HepG2 (cell line): Measurements from ENCODE around the gene FAM118B. TPM values are rescaled to one million over a fixed set of nuclear protein-coding genes. Genes with fewer than 3 reads are reported as not detected.

Experiments used
- ATAC-seq: fragments of 200-7000 bp; cut with Tn5 transposase; 3 replicates; pipeline ENCODE4 v1.9.1; 2020; ENCODE audit warnings: mild to moderate bottlenecking, moderate library complexity
- BruUV-seq: library from RNA; stranded (reverse); fragments of 400-500 nt; replicated peaks from 2 replicates; lab custom pipeline; 2021; lab: Mats Ljungman, UMichigan
- CTCF ChIA-PET: fragments of 300-600 bp; formaldehyde crosslinking; extraction: SDS; loops from one replicate; lab custom pipeline; 2021; ENCODE audit warnings: low total read pairs, inconsistent platforms, low intra/inter-chr PET ratio; lab: Yijun Ruan, JAX
- POLR2A ChIA-PET: fragments of 350-600 bp; sonication (Branson Sonifier 250); formaldehyde crosslinking; loops from one replicate; lab custom pipeline; 2020; ENCODE audit warnings: antibody characterized with exemption, inconsistent platforms; lab: Yijun Ruan, JAX
- DNase-seq: peaks from one replicate; pipeline ENCODE4 v3.0.0-alpha.2; 2015; ENCODE audit warnings: low spot score
- FAIRE-seq: peaks from 3 replicates; lab custom pipeline; 2011; peaks lifted over from hg19 to GRCh38; lab: Jason Lieb, UNC
- H2AFZ ChIP-seq: one replicate; pipeline ENCODE4 v1.6.1; 2011; ENCODE audit warnings: low read length, inconsistent platforms
- H3K27ac ChIP-seq: fragments of 300-600 bp; 3 replicates; pipeline ENCODE4 v1.8.0; 2011; ENCODE audit warnings: mixed run types, mild to moderate bottlenecking, mixed read lengths, low read length, inconsistent platforms; ENCODE audit not compliant: insufficient read depth; ENCODE audit errors: extremely low read length
- H3K27me3 ChIP-seq, 2 experiments: fragments of 200-600 bp in 1 of 2; 2 replicates in 1 of 2; 3 replicates in 1 of 2; pipeline versions ENCODE4 v1.6.0 to v1.8.0; 2011; ENCODE audit warnings: low read length in 2 of 2, mild to moderate bottlenecking in 2 of 2, moderate library complexity in 2 of 2, inconsistent platforms in 1 of 2; ENCODE audit not compliant: insufficient read depth in 2 of 2, control insufficient read depth in 1 of 2
- H3K36me3 ChIP-seq, 2 experiments: fragments of 200-600 bp in 1 of 2; replicated peaks in 1 of 2; 2 replicates in 1 of 2; 3 replicates in 1 of 2; pipeline versions ENCODE4 v1.5.1 to v1.8.0; 2011; ENCODE audit warnings: low read length in 2 of 2, inconsistent platforms in 1 of 2; ENCODE audit not compliant: insufficient read depth in 2 of 2, control insufficient read depth in 1 of 2
- H3K4me1 ChIP-seq: 2 replicates; pipeline ENCODE4 v1.5.1; 2012; ENCODE audit warnings: low read length, inconsistent platforms; ENCODE audit not compliant: insufficient read depth
- H3K4me2 ChIP-seq: 2 replicates; pipeline ENCODE4 v1.6.0; 2011; ENCODE audit warnings: low read depth, low read length, inconsistent platforms
- H3K4me3 ChIP-seq, 3 experiments: fragments of 200-600 bp in 1 of 3; sonication (generic), shearing (Covaris generic) in 1 of 3; replicated peaks in 1 of 3; 2 replicates each; pipeline ENCODE4 v1.5.1; 2011 to 2016; ENCODE audit warnings: low read length in 3 of 3, inconsistent platforms in 2 of 3, low read depth in 2 of 3, mild to moderate bottlenecking in 2 of 3, control low read depth in 1 of 3, mixed read lengths in 1 of 3; ENCODE audit not compliant: insufficient read depth in 1 of 3
- H3K79me2 ChIP-seq: one replicate; pipeline ENCODE4 v1.6.1; 2011; ENCODE audit warnings: low read length, inconsistent platforms; ENCODE audit not compliant: insufficient read depth
- H3K9ac ChIP-seq: 2 replicates; pipeline ENCODE4 v1.6.0; 2011; ENCODE audit warnings: mild to moderate bottlenecking, low read depth, low read length, inconsistent platforms; ENCODE audit not compliant: insufficient read depth
- H3K9me3 ChIP-seq: 2 replicates; pipeline ENCODE4 v1.5.1; 2012; ENCODE audit warnings: mild to moderate bottlenecking, low read length
- H4K20me1 ChIP-seq: 2 replicates; pipeline ENCODE4 v1.6.0; 2011; ENCODE audit warnings: inconsistent platforms, mild to moderate bottlenecking, low read length, moderate library complexity; ENCODE audit not compliant: insufficient read depth
- ATF7-NPFF ChIP-seq: sonication (generic); formaldehyde crosslinking; IDR thresholded peaks from 2 replicates; pipeline ENCODE4 v1.8.1; 2023; ENCODE audit warnings: mild to moderate bottlenecking, low read depth, missing genetic modification reagents, moderate library complexity
- FOSL2 ChIP-seq: sonication (generic); formaldehyde crosslinking; IDR thresholded peaks from 2 replicates; pipeline ENCODE4 v1.4.0; 2020; ENCODE audit warnings: missing genetic modification reagents
- KDM2A ChIP-seq: sonication (generic); formaldehyde crosslinking; IDR thresholded peaks from 2 replicates; pipeline ENCODE4 v1.4.0; 2020; ENCODE audit warnings: low read depth, missing genetic modification reagents, borderline replicate concordance
- MAZ ChIP-seq, 2 experiments: sonication (generic) in 1 of 2; formaldehyde crosslinking in 1 of 2; IDR thresholded peaks; 2 replicates each; pipeline versions ENCODE4 v1.5.0 to v1.6.1; 2012 to 2020; ENCODE audit warnings: low read depth in 2 of 2, mild to moderate bottlenecking in 2 of 2, borderline replicate concordance in 1 of 2, improper control_type of control experiment in 1 of 2, low read length in 1 of 2, missing genetic modification reagents in 1 of 2, moderate library complexity in 1 of 2
- RAD21 ChIP-seq: fragments of 450-650 bp; formaldehyde crosslinking; IDR thresholded peaks from 2 replicates; pipeline ENCODE4 v1.5.0; 2020; ENCODE audit warnings: mild to moderate bottlenecking
- SALL1 ChIP-seq: sonication (generic); formaldehyde crosslinking; IDR thresholded peaks from 2 replicates; pipeline ENCODE4 v1.8.0; 2022; ENCODE audit warnings: mild to moderate bottlenecking, missing genetic modification reagents
- SIX4 ChIP-seq: sonication (generic); formaldehyde crosslinking; IDR thresholded peaks from 2 replicates; pipeline ENCODE4 v1.4.0; 2020; ENCODE audit warnings: missing genetic modification reagents
- SMC3 ChIP-seq: IDR thresholded peaks from 2 replicates; pipeline ENCODE4 v1.6.1; 2011; ENCODE audit warnings: low read length, improper control_type of control experiment
- STAG1 ChIP-seq: sonication (generic); formaldehyde crosslinking; IDR thresholded peaks from 2 replicates; pipeline ENCODE4 v1.4.0; 2020; ENCODE audit warnings: missing genetic modification reagents
- TBX2 ChIP-seq: sonication (generic); formaldehyde crosslinking; IDR thresholded peaks from 2 replicates; pipeline ENCODE4 v1.5.0; 2020; ENCODE audit warnings: missing genetic modification reagents, mild to moderate bottlenecking, borderline replicate concordance
- XRCC5 ChIP-seq: fragments of 200-400 bp; formaldehyde crosslinking; optimal IDR thresholded peaks from 2 replicates; pipeline ENCODE3; 2017; ENCODE audit warnings: mild to moderate bottlenecking, low read length
- ZFY ChIP-seq: sonication (generic); formaldehyde crosslinking; IDR thresholded peaks from 2 replicates; pipeline ENCODE4 v1.4.0; 2020; ENCODE audit warnings: missing genetic modification reagents
- ZNF121 ChIP-seq: sonication (generic); formaldehyde crosslinking; IDR thresholded peaks from 2 replicates; pipeline ENCODE4 v1.5.0; 2020; ENCODE audit warnings: mild to moderate bottlenecking, missing genetic modification reagents
- ZNF251 ChIP-seq: sonication (generic); formaldehyde crosslinking; IDR thresholded peaks from 2 replicates; pipeline ENCODE4 v1.9.0; 2021; ENCODE audit warnings: mild to moderate bottlenecking, missing genetic modification reagents
- ZNF619 ChIP-seq: sonication (generic); formaldehyde crosslinking; IDR thresholded peaks from 2 replicates; pipeline ENCODE4 v1.4.0; 2020; ENCODE audit warnings: mild to moderate bottlenecking, missing genetic modification reagents
- ZNF788 ChIP-seq: sonication (generic); formaldehyde crosslinking; IDR thresholded peaks from 2 replicates; pipeline ENCODE4 v1.5.0; 2020; ENCODE audit warnings: mild to moderate bottlenecking, missing genetic modification reagents, borderline replicate concordance
- WGBS: methylation state at CpG from one replicate; pipeline ENCODE4 v1.1.6; 2017; ENCODE audit warnings: low lambda C conversion rate; 5-methylcytosine and 5-hydroxymethylcytosine counted together
- in situ Hi-C: cut with HindIII; loops from 2 replicates; pipeline ENCODE4 v1.10.0; 2017; ENCODE audit warnings: low pct_unique_long_range_greater_than_20kb; ENCODE audit not compliant: extremely low pct_ligation_motif_present
- intact Hi-C: fragments of 100-400 bp; cut with micrococcal nuclease; formaldehyde crosslinking; loops from one replicate; pipeline ENCODE4 v1.10.0; 2022; ENCODE audit not compliant: unreplicated experiment
- polyA plus RNA-seq, 8 experiments: library from polyadenylated mRNA; depleted of rRNA in 3 of 8; stranded (reverse) in 7 of 8; unstranded in 1 of 8; fragments of >200 nt; fragmentation: Illumina TruSeq in 4 of 8; extraction: Trizol in 4 of 8; gene quantifications; 2 replicates each; pipeline versions ENCODE4 v1.2.1 to v1.2.3, GENCODE V29; 2011 to 2016; ENCODE audit warnings: low read depth in 4 of 8, missing spikeins in 1 of 8, mixed read lengths in 1 of 8; ENCODE audit not compliant: insufficient read depth in 1 of 8
- total RNA-seq, 5 experiments: library from RNA; depleted of rRNA; stranded (reverse); fragments of >200 nt; fragmentation: Illumina TruSeq; extraction: Trizol; gene quantifications; 2 replicates each; pipeline ENCODE4 v1.2.3, GENCODE V29; 2016; ENCODE audit warnings: low read depth in 1 of 5
- TF ChIP-seq, protein P1 (sequence below): sonication (generic); formaldehyde crosslinking; IDR thresholded peaks from 2 replicates; pipeline ENCODE4 v1.4.0; 2020; ENCODE audit warnings: missing genetic modification reagents
- TF ChIP-seq, protein P2 (sequence below): sonication (generic); IDR thresholded peaks from 2 replicates; pipeline ENCODE4 v1.6.1; 2016; ENCODE audit warnings: low read depth, borderline replicate concordance
- TF ChIP-seq, protein P3 (sequence below): sonication (generic); formaldehyde crosslinking; IDR thresholded peaks from 2 replicates; pipeline ENCODE4 v1.5.0; 2020; ENCODE audit warnings: mild to moderate bottlenecking, missing genetic modification reagents, moderate library complexity

The FAM118B gene
- total and polyA plus RNA-seq, 2 of the 13 experiments (the other 11 are each of a cell fraction or from before 2014, with no cell fraction given): 10.2 to 25.7 TPM

GRCh38 chr11:126310200-126310991 is 98.8 kb downstream of the FAM118B start:
- ChIA-PET POLR2A (interaction anchor here (0.7 to 0.9 kb wide), 2 partner anchors 47 to 170 kb away, joined by 3 read pairs; no protein-coding TSS in a partner anchor), CTCF (interaction anchor here (0.6 to 1.6 kb wide), 5 partner anchors 49 to 388 kb away, joined by 3 to 13 read pairs (median 3); no protein-coding TSS in a partner anchor)
- peaks cover 0 to 17% of the 10 kb centered on the region in 2 experiments; a peak in 3 of 5 replicates for H3K36me3 ChIP-seq
- no peaks in the 10 kb centered on the region for H4K20me1 ChIP-seq
- no peak overlapping the region for H3K9ac ChIP-seq
- no peak overlapping the region for H2AFZ ChIP-seq
- H3K27me3 ChIP-seq: no peaks in the 10 kb centered on the region
- ATAC-seq (peak; percentile 98), FAIRE-seq (peak; percentile 36), DNase-seq (peak; percentile 63)
- H3K4me3 ChIP-seq: no peak overlapping the region
- H3K9me3 ChIP-seq: no peaks in the 10 kb centered on the region
- H3K4me2 ChIP-seq: no peak overlapping the region
- H3K4me1 ChIP-seq: no peaks in the 10 kb centered on the region
- H3K27ac ChIP-seq: no peak overlapping the region
- no TSS peak for BruUV-seq
- H3K79me2 ChIP-seq: no peaks in the 10 kb centered on the region
- intact Hi-C loops: loop anchor here (1.0 to 2.0 kb wide), 3 partner anchors 46 to 170 kb away; no protein-coding TSS in a partner anchor
- WGBS: 66% methylated on average over 12 of the region's 12 CpGs
- in situ Hi-C loops: no loop called here
- TF ChIP-seq XRCC5 (peak; percentile 49), ZNF788 (CRISPR knock-in tag) (peak; percentile 40; the same call in 1 of the 2 replicates), ZNF619 (CRISPR knock-in tag) (no peak), ZNF121 (CRISPR knock-in tag) (peak; percentile 52; the same call in 1 of the 2 replicates), KDM2A (0 out of 2 replicates have a peak, but pooled peaks have one; percentile 35), MAZ (IDR thresholded peaks at IDR 0.05; ENCODE audit: borderline replicate concordance, low read depth, low read length) (no peak), MAZ (CRISPR knock-in tag; IDR thresholded peaks at IDR 0.05; ENCODE audit: low read depth) (peak; percentile 69; the same call in 1 of the 2 replicates), SALL1 (CRISPR knock-in tag) (peak; percentile 10; the same call in 1 of the 2 replicates), FOSL2 (peak; percentile 25; the same call in 1 of the 2 replicates), ATF7-NPFF (CRISPR knock-in tag) (no peak), SMC3 (peak; percentile 77), STAG1 (CRISPR knock-in tag) (peak; percentile 92), TBX2 (CRISPR knock-in tag) (peak; percentile 14; the same call in 1 of the 2 replicates), SIX4 (no peak), RAD21 (CRISPR knock-in tag) (peak; percentile 92), ZFY (CRISPR knock-in tag) (0 out of 2 replicates have a peak, but pooled peaks have one; percentile 20), ZNF251 (CRISPR knock-in tag) (no peak)
- TF ChIP-seq, protein P1, sequence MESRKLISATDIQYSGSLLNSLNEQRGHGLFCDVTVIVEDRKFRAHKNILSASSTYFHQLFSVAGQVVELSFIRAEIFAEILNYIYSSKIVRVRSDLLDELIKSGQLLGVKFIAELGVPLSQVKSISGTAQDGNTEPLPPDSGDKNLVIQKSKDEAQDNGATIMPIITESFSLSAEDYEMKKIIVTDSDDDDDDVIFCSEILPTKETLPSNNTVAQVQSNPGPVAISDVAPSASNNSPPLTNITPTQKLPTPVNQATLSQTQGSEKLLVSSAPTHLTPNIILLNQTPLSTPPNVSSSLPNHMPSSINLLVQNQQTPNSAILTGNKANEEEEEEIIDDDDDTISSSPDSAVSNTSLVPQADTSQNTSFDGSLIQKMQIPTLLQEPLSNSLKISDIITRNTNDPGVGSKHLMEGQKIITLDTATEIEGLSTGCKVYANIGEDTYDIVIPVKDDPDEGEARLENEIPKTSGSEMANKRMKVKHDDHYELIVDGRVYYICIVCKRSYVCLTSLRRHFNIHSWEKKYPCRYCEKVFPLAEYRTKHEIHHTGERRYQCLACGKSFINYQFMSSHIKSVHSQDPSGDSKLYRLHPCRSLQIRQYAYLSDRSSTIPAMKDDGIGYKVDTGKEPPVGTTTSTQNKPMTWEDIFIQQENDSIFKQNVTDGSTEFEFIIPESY (CRISPR knock-in tag): 0 out of 2 replicates have a peak, but pooled peaks have one; percentile 21
- TF ChIP-seq, protein P2, sequence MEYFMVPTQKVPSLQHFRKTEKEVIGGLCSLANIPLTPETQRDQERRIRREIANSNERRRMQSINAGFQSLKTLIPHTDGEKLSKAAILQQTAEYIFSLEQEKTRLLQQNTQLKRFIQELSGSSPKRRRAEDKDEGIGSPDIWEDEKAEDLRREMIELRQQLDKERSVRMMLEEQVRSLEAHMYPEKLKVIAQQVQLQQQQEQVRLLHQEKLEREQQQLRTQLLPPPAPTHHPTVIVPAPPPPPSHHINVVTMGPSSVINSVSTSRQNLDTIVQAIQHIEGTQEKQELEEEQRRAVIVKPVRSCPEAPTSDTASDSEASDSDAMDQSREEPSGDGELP: peak; percentile 72; the same call in 1 of the 2 replicates
- TF ChIP-seq, protein P3, sequence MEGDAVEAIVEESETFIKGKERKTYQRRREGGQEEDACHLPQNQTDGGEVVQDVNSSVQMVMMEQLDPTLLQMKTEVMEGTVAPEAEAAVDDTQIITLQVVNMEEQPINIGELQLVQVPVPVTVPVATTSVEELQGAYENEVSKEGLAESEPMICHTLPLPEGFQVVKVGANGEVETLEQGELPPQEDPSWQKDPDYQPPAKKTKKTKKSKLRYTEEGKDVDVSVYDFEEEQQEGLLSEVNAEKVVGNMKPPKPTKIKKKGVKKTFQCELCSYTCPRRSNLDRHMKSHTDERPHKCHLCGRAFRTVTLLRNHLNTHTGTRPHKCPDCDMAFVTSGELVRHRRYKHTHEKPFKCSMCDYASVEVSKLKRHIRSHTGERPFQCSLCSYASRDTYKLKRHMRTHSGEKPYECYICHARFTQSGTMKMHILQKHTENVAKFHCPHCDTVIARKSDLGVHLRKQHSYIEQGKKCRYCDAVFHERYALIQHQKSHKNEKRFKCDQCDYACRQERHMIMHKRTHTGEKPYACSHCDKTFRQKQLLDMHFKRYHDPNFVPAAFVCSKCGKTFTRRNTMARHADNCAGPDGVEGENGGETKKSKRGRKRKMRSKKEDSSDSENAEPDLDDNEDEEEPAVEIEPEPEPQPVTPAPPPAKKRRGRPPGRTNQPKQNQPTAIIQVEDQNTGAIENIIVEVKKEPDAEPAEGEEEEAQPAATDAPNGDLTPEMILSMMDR (CRISPR knock-in tag): peak; percentile 95
